ENCODE measurements around the gene ELK1.

Gene ELK1

GRCh38 chrX:47645530-47645929 is 4.8 kb downstream of the ELK1 start:
- peak; percentile 19 for DNase-seq (ENCODE audit: low spot score)

GRCh38 chrX:47644557-47645091 is 5.7 kb downstream of the ELK1 start:
- no peak for DNase-seq (ENCODE audit: low spot score)

GRCh38 chrX:47643926-47644325 is 6.4 kb downstream of the ELK1 start:
- peak; percentile 13 for DNase-seq (ENCODE audit: low spot score)

GRCh38 chrX:47638816-47639215 is 11.5 kb downstream of the ELK1 start:
- DNase-seq (ENCODE audit: low spot score), result no peak

GRCh38 chrX:47637546-47638195 is 12.7 kb downstream of the ELK1 start:
- DNase-seq (ENCODE audit: low spot score), result no peak

- no peak for DNase-seq (ENCODE audit: low spot score)
These were observed 15.3 kb downstream of the ELK1 start for GRCh38 chrX:47634871-47635575.

GRCh38 chrX:47633689-47634590 is 16.4 kb downstream of the ELK1 start:
- DNase-seq (ENCODE audit: low spot score), result no peak

GRCh38 chrX:47632666-47633065 is 17.7 kb downstream of the ELK1 start:
- no peak for DNase-seq (ENCODE audit: low spot score)

GRCh38 chrX:47631676-47632075 is 18.7 kb downstream of the ELK1 start:
- DNase-seq (ENCODE audit: low spot score), result no peak

GRCh38 chrX:47629419-47630200 is 20.8 kb downstream of the ELK1 start, which contains the start of gene CFP:
CFP (minus strand) TSS chrX:47629930; CDS start chrX:47629844, 86 bp downstream.
- no peak for DNase-seq (ENCODE audit: low spot score)

- no peak for DNase-seq (ENCODE audit: low spot score)
These were observed 21.4 kb downstream of the ELK1 start for GRCh38 chrX:47628982-47629381.

GRCh38 chrX:47625365-47625764 is 25.0 kb downstream of the ELK1 start:
- no peak for DNase-seq (ENCODE audit: low spot score)

- DNase-seq (ENCODE audit: low spot score), result peak; percentile 70
These were observed 26.8 kb downstream of the ELK1 start for GRCh38 chrX:47623540-47624027.

GRCh38 chrX:47621851-47622250 is 28.5 kb downstream of the ELK1 start:
- DNase-seq (ENCODE audit: low spot score), result no peak

- no peak for DNase-seq (ENCODE audit: low spot score)
These were observed 30.1 kb downstream of the ELK1 start for GRCh38 chrX:47620303-47620685.

GRCh38 chrX:47619486-47620302 is 30.7 kb downstream of the ELK1 start, which contains the start of gene SYN1:
SYN1 (minus strand) TSS chrX:47619857; CDS start chrX:47619728, 129 bp downstream.
- DNase-seq (ENCODE audit: low spot score), result peak; percentile 72

GRCh38 chrX:47618923-47619485 is 31.4 kb downstream of the ELK1 start:
- DNase-seq (ENCODE audit: low spot score), result no peak

GRCh38 chrX:47614618-47615017 is 35.7 kb downstream of the ELK1 start:
- DNase-seq (ENCODE audit: low spot score), result no peak

GRCh38 chrX:47613082-47613481 is 37.3 kb downstream of the ELK1 start:
- peak; percentile 17 for DNase-seq (ENCODE audit: low spot score)

GRCh38 chrX:47612418-47612817 is 37.9 kb downstream of the ELK1 start:
- DNase-seq (ENCODE audit: low spot score), result no peak
